K562 (cell line): ENCODE measurements around the gene ACYP2. TPM values are rescaled to one million over a fixed set of nuclear protein-coding genes. Genes with fewer than 3 reads are reported as not detected.
A peak's percentile ranks its signal among the peaks of the same experiment; 100 is the strongest.

Experiments
- ATAC-seq: fragments of 200-7000 bp; cut with Tn5 transposase; 3 replicates; pipeline ENCODE4 v1.9.1; 2020; ENCODE audit warnings: moderate library complexity
- BruUV-seq: library from RNA; stranded (reverse); fragments of 400-500 nt; replicated peaks from 2 replicates; lab custom pipeline; 2021; lab: Mats Ljungman, UMichigan
- CTCF ChIA-PET: fragments of 300-600 bp; formaldehyde crosslinking; extraction: SDS; loops from one replicate; lab custom pipeline; 2021; ENCODE audit warnings: low intra/inter-chr PET ratio; lab: Yijun Ruan, JAX
- POLR2A ChIA-PET: fragments of 300-600, 350-650 bp; sonication (Branson Sonifier 250); formaldehyde crosslinking; extraction: SDS; loops from one replicate; lab custom pipeline; 2021; ENCODE audit warnings: antibody characterized with exemption, inconsistent platforms; lab: Yijun Ruan, JAX
- DNase-seq, 4 experiments: peaks; one replicate each; pipeline versions ENCODE4 v3.0.0 to v3.0.0-alpha.2; 2011 to 2018; ENCODE audit warnings: low spot score in 3 of 4, mixed read lengths in 3 of 4; ENCODE audit errors: extremely low read depth in 1 of 4
- FAIRE-seq: peaks from 2 replicates; lab custom pipeline; 2011; peaks lifted over from hg19 to GRCh38; lab: Jason Lieb, UNC
- H2AFZ ChIP-seq: 2 replicates; pipeline ENCODE4 v1.6.0; 2011; ENCODE audit warnings: low read depth, low read length, control low read depth, inconsistent platforms
- H3K27ac ChIP-seq: fragments of 200-600 bp; 3 replicates; pipeline ENCODE4 v1.8.0; 2011; ENCODE audit warnings: low read depth, mild to moderate bottlenecking, control low read depth, inconsistent platforms, low read length, moderate library complexity, mixed read lengths; ENCODE audit errors: extremely low read depth
- H3K27me3 ChIP-seq, 2 experiments: fragments of 300-600 bp in 1 of 2; 2 replicates in 1 of 2; 3 replicates in 1 of 2; pipeline versions ENCODE4 v1.6.0 to v1.8.0; 2011; ENCODE audit warnings: inconsistent platforms in 2 of 2, low read length in 2 of 2, mild to moderate bottlenecking in 1 of 2, mixed read lengths in 1 of 2, moderate library complexity in 1 of 2; ENCODE audit not compliant: control insufficient read depth in 2 of 2, insufficient read depth in 2 of 2
- H3K36me3 ChIP-seq: fragments of 300-600 bp; 3 replicates; pipeline ENCODE4 v1.8.0; 2011; ENCODE audit warnings: mild to moderate bottlenecking, low read length, inconsistent platforms; ENCODE audit not compliant: control insufficient read depth, insufficient read depth
- H3K4me1 ChIP-seq, 2 experiments: fragments of 200-600 bp in 1 of 2; replicated peaks in 1 of 2; 2 replicates in 1 of 2; 3 replicates in 1 of 2; pipeline versions ENCODE4 v1.5.1 to v1.8.0; 2011; ENCODE audit warnings: inconsistent platforms in 2 of 2, low read length in 2 of 2, mild to moderate bottlenecking in 1 of 2, mixed read lengths in 1 of 2, moderate library complexity in 1 of 2; ENCODE audit not compliant: control insufficient read depth in 2 of 2, insufficient read depth in 2 of 2
- H3K4me2 ChIP-seq: 2 replicates; pipeline ENCODE4 v1.6.1; 2011; ENCODE audit warnings: low read length, control low read depth, inconsistent platforms, mixed read lengths; ENCODE audit not compliant: insufficient read depth
- H3K4me3 ChIP-seq: fragments of 200-600 bp; sonication (generic), shearing (Covaris generic); 2 replicates; pipeline ENCODE4 v1.5.1; 2016; ENCODE audit warnings: control low read depth, inconsistent platforms
- H3K79me2 ChIP-seq: fragments of 200-600 bp; 3 replicates; pipeline ENCODE4 v1.8.0; 2011; ENCODE audit warnings: low read length, inconsistent platforms; ENCODE audit not compliant: control insufficient read depth, insufficient read depth
- H3K9ac ChIP-seq, 2 experiments: 2 replicates each; pipeline versions ENCODE4 v1.6.0 to v1.6.1; 2011; ENCODE audit warnings: low read depth in 2 of 2, low read length in 2 of 2, control low read depth in 1 of 2, inconsistent platforms in 1 of 2, mild to moderate bottlenecking in 1 of 2, mixed read lengths in 1 of 2; ENCODE audit not compliant: insufficient read depth in 1 of 2
- H3K9me1 ChIP-seq: one replicate; pipeline ENCODE4 v1.6.0; 2011; ENCODE audit warnings: inconsistent platforms, mild to moderate bottlenecking, low read length, moderate library complexity; ENCODE audit not compliant: control insufficient read depth, insufficient read depth
- H3K9me3 ChIP-seq: replicated peaks from 2 replicates; pipeline ENCODE4 v1.5.1; 2011; ENCODE audit warnings: low read depth, low read length, inconsistent platforms; ENCODE audit not compliant: control insufficient read depth, insufficient read depth
- H4K20me1 ChIP-seq: replicated peaks from 2 replicates; pipeline ENCODE4 v1.6.1; 2011; ENCODE audit warnings: low read length, inconsistent platforms, mixed read lengths; ENCODE audit not compliant: control insufficient read depth, insufficient read depth
- CTCFL ChIP-seq: IDR thresholded peaks from 2 replicates; pipeline ENCODE4 v1.6.1; 2011; ENCODE audit warnings: borderline replicate concordance, low read depth, mild to moderate bottlenecking, moderate library complexity, low read length; ENCODE audit not compliant: insufficient read depth, poor library complexity, severe bottlenecking
- GATA2 ChIP-seq: sonication (generic); formaldehyde crosslinking; IDR thresholded peaks from 2 replicates; pipeline ENCODE4 v1.4.0; 2020; ENCODE audit warnings: mild to moderate bottlenecking, missing genetic modification reagents
- NR2C2 ChIP-seq, 2 experiments: fragments of 200-800 bp in 1 of 2; sonication (Bioruptor generic) in 1 of 2; sonication (generic) in 1 of 2; formaldehyde crosslinking in 1 of 2; IDR thresholded peaks; 2 replicates each; pipeline versions ENCODE4 v1.6.1 to v1.8.0; 2016 to 2022; ENCODE audit warnings: mild to moderate bottlenecking in 1 of 2, missing compliant biosample characterization in 1 of 2, missing genetic modification characterization in 1 of 2, missing genetic modification reagents in 1 of 2
- PHB2 ChIP-seq: fragments of 450-650 bp; IDR thresholded peaks from 2 replicates; pipeline ENCODE4 v1.6.1; 2017; ENCODE audit warnings: low read depth
- RAD21 ChIP-seq, 2 experiments: fragments of 250-450 bp in 1 of 2; fragments of 450-650 bp in 1 of 2; sonication (Bioruptor Pico) in 1 of 2; formaldehyde crosslinking in 1 of 2; IDR thresholded peaks in 1 of 2; conservative IDR thresholded peaks in 1 of 2; 2 replicates each; pipeline versions ENCODE4 v1.4.0 to v1.8.0; 2020 to 2022; ENCODE audit warnings: mild to moderate bottlenecking in 2 of 2, moderate library complexity in 1 of 2
- RNF219 ChIP-seq: fragments of 250-450 bp; sonication (Bioruptor Pico); IDR thresholded peaks from 2 replicates; pipeline ENCODE4 v1.5.0; 2022; ENCODE audit warnings: mild to moderate bottlenecking
- ZBTB11 ChIP-seq, 3 experiments: fragments of 200-800 bp in 1 of 3; fragments of 250-450 bp in 1 of 3; fragments of 450-650 bp in 1 of 3; sonication (Bioruptor Pico) in 1 of 3; sonication (Bioruptor generic) in 1 of 3; formaldehyde crosslinking in 1 of 3; IDR thresholded peaks; 2 replicates each; pipeline versions ENCODE4 v1.6.1 to v1.8.0; 2016 to 2022; ENCODE audit warnings: mild to moderate bottlenecking in 2 of 3, missing genetic modification characterization in 2 of 3, missing compliant biosample characterization in 1 of 3, moderate library complexity in 1 of 3
- ZNF280B ChIP-seq: fragments of 250-450 bp; sonication (Bioruptor Pico); IDR thresholded peaks from 2 replicates; pipeline ENCODE4 v1.5.1; 2021; ENCODE audit warnings: mild to moderate bottlenecking
- whole genome bisulfite sequencing: fragments of 100-300 bp; shearing (Covaris generic); methylation state at CpG from one replicate; pipeline ENCODE4 v1.1.6; 2016; ENCODE audit warnings: low coverage, mixed read lengths; ENCODE audit not compliant: insufficient coverage; ENCODE audit errors: missing lambda C conversion rate; 5-methylcytosine and 5-hydroxymethylcytosine counted together
- in situ Hi-C: fragments of 300-500 bp; cut with MboI; formaldehyde crosslinking; loops from 4 replicates; pipeline ENCODE4 v1.15.0; 2018; ENCODE audit warnings: inconsistent platforms, mixed read lengths
- intact Hi-C: fragments of 100-400 bp; cut with micrococcal nuclease; formaldehyde crosslinking; loops from 2 replicates; pipeline ENCODE4 v1.14.2; 2022
- polyA plus RNA-seq, 8 experiments: library from polyadenylated mRNA; depleted of rRNA in 4 of 8; stranded (reverse) in 5 of 8; unstranded in 3 of 8; fragments of >200 nt; fragmentation: Nextera tagmentation in 2 of 8; fragmentation: Illumina TruSeq in 1 of 8; extraction: Ambion mirVana in 2 of 8; extraction: Trizol in 1 of 8; gene quantifications; 2 replicates each; pipeline versions ENCODE4 v1.2.1 to v1.2.3, GENCODE V29; 2011 to 2014; ENCODE audit warnings: inconsistent platforms in 1 of 8, missing spikeins in 1 of 8
- total RNA-seq, 7 experiments: library from RNA; depleted of rRNA in 6 of 7; stranded (reverse); fragments of >200 nt in 6 of 7; fragmentation: Illumina TruSeq in 2 of 7; extraction: Trizol in 2 of 7; gene quantifications; 2 replicates each; pipeline versions ENCODE4 v1.2.1 to v1.2.3, GENCODE V29; 2011 to 2021; ENCODE audit warnings: low replicate concordance in 1 of 7

The ACYP2 gene
- total and polyA plus RNA-seq, 9 of the 15 experiments (the other 6 are each of a cell fraction or from before 2014, with no cell fraction given), result 1.0 to 4.1 (median 2.0) TPM

GRCh38 chr2:54330926-54331835 lies 215.8 kb downstream of the ACYP2 start:
- WGBS, result 29% methylated on average over 17 of the region's 17 CpGs
- Histone ChIP-seq H2AFZ (peak overlapping the region; percentile 94), H3K9ac (peak overlapping the region in 1 of 2 experiments; percentile 90; a peak in 2 of 4 replicates), H3K4me2 (peak overlapping the region; percentile 81), H3K9me1 (no peaks in the 10 kb centered on the region), H4K20me1 (no peaks in the 10 kb centered on the region), H3K4me1 (peaks cover 8 to 10% of the 10 kb centered on the region in 2 experiments; a peak in 4 of 5 replicates), H3K36me3 (no peaks in the 10 kb centered on the region), H3K27me3 (no peaks in the 10 kb centered on the region), H3K9me3 (no peaks in the 10 kb centered on the region), H3K27ac (no peak overlapping the region), H3K79me2 (no peaks in the 10 kb centered on the region), H3K4me3 (peak overlapping the region; percentile 31)
- in situ Hi-C loops (no loop called here), intact Hi-C loops (no loop called here)
- DNase-seq (no peak), FAIRE-seq (no peak), ATAC-seq (peak; percentile 50)
- ChIA-PET POLR2A (interaction anchor here (1.5 kb wide), 1 partner anchor 11 kb away, joined by 5 read pairs; no protein-coding TSS in a partner anchor), CTCF (no interaction called here)
- no TSS peak for BruUV-seq
- TF ChIP-seq CTCFL, result no peak
- TF ChIP-seq ZBTB11 (CRISPR knock-in tag; IDR thresholded peaks at IDR 0.05), result 0 out of 6 replicates have a peak, but pooled peaks of 1 of the 3 experiments have one; percentile 14
- TF ChIP-seq GATA2 (CRISPR knock-in tag), result 0 out of 2 replicates have a peak, but pooled peaks have one; percentile 25
- 0 out of 2 replicates have a peak, but pooled peaks have one; percentile 4 for TF ChIP-seq NR2C2 (CRISPR knock-in tag; IDR thresholded peaks at IDR 0.05)
- no peak for TF ChIP-seq NR2C2 (tag; IDR thresholded peaks at IDR 0.05)
- no peak for TF ChIP-seq RNF219 (CRISPR knock-in tag)
- no peak for TF ChIP-seq ZNF280B (CRISPR knock-in tag)
- TF ChIP-seq RAD21 (CRISPR knock-in tag; conservative IDR thresholded peaks at IDR 0.05 in 1 of 2, IDR thresholded peaks at IDR 0.05 in 1 of 2), result peak in 1 of 2 experiments; percentile 3; a peak in 1 of 4 replicates
- no peak for TF ChIP-seq PHB2
